Activated T-cell treated with anti-CD3 and anti-CD28 coated beads, Interleukin-2, amount 50 U/mL, for 24 hours (primary cell): ENCODE results near the gene MOGAT2.

ENCODE experiments used
- DNase-seq: peaks from one replicate; pipeline ENCODE4 v3.0.0-alpha.2; 2020
- H3K27ac Mint-ChIP-seq: 2 replicates; pipeline ENCODE4 v1.8.0; 2020; ENCODE audit warnings: mild to moderate bottlenecking, mixed read lengths
- H3K27me3 Mint-ChIP-seq: 2 replicates; pipeline ENCODE4 v1.8.0; 2020; ENCODE audit warnings: mixed read lengths
- H3K36me3 Mint-ChIP-seq: 2 replicates; pipeline ENCODE4 v1.8.0; 2020; ENCODE audit warnings: low read depth, mixed read lengths
- H3K4me1 Mint-ChIP-seq: 2 replicates; pipeline ENCODE4 v1.8.0; 2020; ENCODE audit warnings: low read depth, mixed read lengths
- H3K4me3 Mint-ChIP-seq: 2 replicates; pipeline ENCODE4 v1.8.0; 2020; ENCODE audit warnings: mild to moderate bottlenecking, moderate library complexity, mixed read lengths
- H3K9me3 Mint-ChIP-seq: 2 replicates; pipeline ENCODE4 v1.8.0; 2020; ENCODE audit warnings: mixed read lengths

MOGAT2 gene

GRCh38 chr11:75776546-75776945 lies 58.9 kb downstream of the MOGAT2 start:
- Mint-ChIP-seq H3K36me3 (no peaks in the 10 kb centered on the region), H3K27ac (no peak overlapping the region), H3K4me1 (peaks cover 18% of the 10 kb centered on the region), H3K27me3 (no peaks in the 10 kb centered on the region), H3K9me3 (no peaks in the 10 kb centered on the region), H3K4me3 (no peak overlapping the region)
- no peak for DNase-seq

GRCh38 chr11:75777461-75778110 lies 59.9 kb downstream of the MOGAT2 start:
- no peak overlapping the region for H3K4me3 Mint-ChIP-seq
- no peaks in the 10 kb centered on the region for H3K9me3 Mint-ChIP-seq
- no peaks in the 10 kb centered on the region for H3K27me3 Mint-ChIP-seq
- H3K4me1 Mint-ChIP-seq = peaks cover 18% of the 10 kb centered on the region
- DNase-seq = no peak
- no peaks in the 10 kb centered on the region for H3K36me3 Mint-ChIP-seq
- no peak overlapping the region for H3K27ac Mint-ChIP-seq

DNA sequence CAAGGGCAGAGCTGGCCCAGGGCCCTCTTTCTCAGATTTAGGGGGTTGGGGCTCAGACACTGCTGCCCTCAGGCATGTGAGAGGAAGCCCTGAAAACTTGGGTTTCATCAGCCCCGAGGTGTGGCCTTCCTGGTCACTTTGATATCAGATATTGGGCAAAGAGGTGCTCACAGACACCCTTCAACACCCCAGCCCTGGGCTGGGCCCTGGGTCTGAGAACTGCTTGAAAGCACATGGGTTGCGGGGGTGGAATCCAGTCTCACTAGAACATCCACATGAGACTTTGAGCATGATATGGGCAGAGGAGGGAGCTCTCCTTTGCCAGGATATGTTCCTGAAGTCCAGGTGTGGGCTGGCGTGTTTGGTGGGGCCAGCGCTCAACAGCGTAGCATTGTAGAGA lies 61.3 kb downstream of the MOGAT2 start:
- H3K27ac Mint-ChIP-seq = no peak overlapping the region
- peaks cover 12% of the 10 kb centered on the region for H3K4me1 Mint-ChIP-seq
- DNase-seq = no peak
- no peaks in the 10 kb centered on the region for H3K27me3 Mint-ChIP-seq
- H3K36me3 Mint-ChIP-seq = no peaks in the 10 kb centered on the region
- H3K9me3 Mint-ChIP-seq = no peaks in the 10 kb centered on the region
- no peak overlapping the region for H3K4me3 Mint-ChIP-seq

- Mint-ChIP-seq H3K4me1 (peaks cover 12% of the 10 kb centered on the region), H3K27ac (no peak overlapping the region), H3K9me3 (no peaks in the 10 kb centered on the region), H3K36me3 (no peaks in the 10 kb centered on the region), H3K4me3 (no peak overlapping the region), H3K27me3 (no peaks in the 10 kb centered on the region)
- DNase-seq = no peak
Observed at GRCh38 chr11:75779960-75780359, 62.3 kb downstream of the MOGAT2 start.

DNA sequence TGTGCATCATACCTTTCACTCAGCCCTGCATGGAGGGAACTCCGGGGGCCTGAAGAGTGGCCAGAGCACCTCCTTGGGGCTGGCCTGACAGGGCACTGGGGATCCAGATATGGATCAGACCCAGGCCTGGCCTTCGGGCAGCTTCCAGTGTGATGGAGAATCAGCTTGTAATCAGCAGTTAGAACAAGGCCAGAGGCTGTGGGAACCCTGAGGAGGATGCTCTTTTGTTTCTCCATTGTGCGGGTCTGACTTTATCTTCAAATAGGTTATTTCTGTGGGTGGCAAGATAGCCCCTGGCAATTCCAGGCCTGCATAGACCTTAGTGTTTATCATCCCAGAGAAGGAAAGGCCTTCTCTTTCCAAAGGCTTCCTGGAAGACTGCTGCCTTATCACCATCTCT lies 63.2 kb downstream of the MOGAT2 start:
- Mint-ChIP-seq H3K4me3 (no peak overlapping the region), H3K36me3 (no peaks in the 10 kb centered on the region), H3K9me3 (no peaks in the 10 kb centered on the region), H3K27ac (no peak overlapping the region), H3K27me3 (no peaks in the 10 kb centered on the region), H3K4me1 (peaks cover 12% of the 10 kb centered on the region)
- DNase-seq = no peak

- no peak for DNase-seq
- Mint-ChIP-seq H3K9me3 (no peaks in the 10 kb centered on the region), H3K4me1 (peaks cover 12% of the 10 kb centered on the region), H3K36me3 (no peaks in the 10 kb centered on the region), H3K4me3 (no peak overlapping the region), H3K27ac (no peak overlapping the region), H3K27me3 (no peaks in the 10 kb centered on the region)
Observed at GRCh38 chr11:75781296-75781695, 63.7 kb downstream of the MOGAT2 start.

DNA sequence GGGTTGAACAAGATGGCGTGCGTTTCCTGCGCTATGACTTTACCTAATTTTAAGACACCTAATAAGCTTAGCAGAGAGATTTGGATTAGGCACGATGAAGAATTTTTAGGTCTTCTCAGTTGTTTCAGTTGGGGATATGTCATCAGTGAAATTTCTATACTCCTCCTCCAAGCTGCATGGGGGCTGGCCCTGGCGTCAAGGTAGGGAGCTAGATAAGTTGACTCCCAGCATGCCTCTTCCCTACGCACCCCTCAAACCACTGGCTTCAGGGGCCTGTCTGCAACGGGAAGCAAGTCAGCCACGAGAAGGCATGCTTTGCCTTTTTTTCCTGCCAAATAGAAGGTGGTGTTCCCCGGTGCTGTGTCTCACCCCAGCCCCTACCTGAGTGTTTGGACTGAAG lies 64.2 kb downstream of the MOGAT2 start:
- Mint-ChIP-seq H3K27me3 (no peaks in the 10 kb centered on the region), H3K36me3 (no peaks in the 10 kb centered on the region), H3K4me3 (no peak overlapping the region), H3K4me1 (peaks cover 12% of the 10 kb centered on the region), H3K9me3 (no peaks in the 10 kb centered on the region), H3K27ac (no peak overlapping the region)
- no peak for DNase-seq
